LNCAP (cell line): ENCODE data around the gene SGCA.

Experiments
- TF ChIP-seq, protein P1 (sequence below): fragments of 450-650 bp; IDR thresholded peaks from 2 replicates; pipeline ENCODE4 v1.5.1; 2017; ENCODE audit warnings: mild to moderate bottlenecking

Gene SGCA

DNA sequence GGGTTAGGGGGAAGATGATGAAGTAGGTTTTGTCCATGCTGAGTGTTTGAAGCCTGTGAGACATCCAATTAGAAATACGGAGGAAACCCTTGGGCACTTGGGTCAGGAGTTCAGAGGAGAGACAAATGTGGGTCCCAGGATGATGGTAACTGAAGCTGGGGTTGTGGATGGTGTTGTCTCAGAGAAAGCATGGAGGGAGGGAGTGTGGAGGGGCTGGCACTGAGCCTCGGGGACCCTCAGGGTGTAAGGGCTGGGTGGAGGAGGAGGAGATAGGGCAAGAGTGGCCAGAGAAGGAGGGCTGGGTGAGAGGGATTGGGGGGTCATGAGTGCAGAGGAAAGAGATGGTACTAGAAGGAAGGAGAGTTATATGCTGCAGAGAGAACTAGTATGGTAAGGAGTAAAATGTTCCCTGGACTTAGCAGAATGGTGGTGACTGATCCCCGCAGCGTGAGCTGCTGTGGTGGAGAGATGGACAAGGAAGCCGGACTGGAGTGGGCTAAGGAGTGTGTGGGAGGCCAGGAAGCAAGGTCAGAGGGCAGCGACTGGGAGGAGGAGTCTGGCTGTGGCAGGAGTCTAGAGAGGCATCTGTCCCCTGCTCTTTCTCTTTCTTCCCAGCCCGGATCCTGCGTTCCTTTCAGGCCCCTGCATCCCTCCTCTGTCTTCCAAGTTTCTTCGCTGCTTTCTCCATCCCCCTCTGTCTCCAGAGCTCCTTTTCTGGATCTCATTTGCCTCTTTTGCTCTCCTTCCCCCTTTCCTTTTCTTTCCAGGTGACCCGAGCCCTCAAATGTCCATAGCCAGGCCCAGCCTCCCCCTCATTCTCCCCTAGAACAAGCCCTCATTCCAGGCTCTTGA is 39.5 kb downstream of the SGCA start:
- TF ChIP-seq, protein P1, sequence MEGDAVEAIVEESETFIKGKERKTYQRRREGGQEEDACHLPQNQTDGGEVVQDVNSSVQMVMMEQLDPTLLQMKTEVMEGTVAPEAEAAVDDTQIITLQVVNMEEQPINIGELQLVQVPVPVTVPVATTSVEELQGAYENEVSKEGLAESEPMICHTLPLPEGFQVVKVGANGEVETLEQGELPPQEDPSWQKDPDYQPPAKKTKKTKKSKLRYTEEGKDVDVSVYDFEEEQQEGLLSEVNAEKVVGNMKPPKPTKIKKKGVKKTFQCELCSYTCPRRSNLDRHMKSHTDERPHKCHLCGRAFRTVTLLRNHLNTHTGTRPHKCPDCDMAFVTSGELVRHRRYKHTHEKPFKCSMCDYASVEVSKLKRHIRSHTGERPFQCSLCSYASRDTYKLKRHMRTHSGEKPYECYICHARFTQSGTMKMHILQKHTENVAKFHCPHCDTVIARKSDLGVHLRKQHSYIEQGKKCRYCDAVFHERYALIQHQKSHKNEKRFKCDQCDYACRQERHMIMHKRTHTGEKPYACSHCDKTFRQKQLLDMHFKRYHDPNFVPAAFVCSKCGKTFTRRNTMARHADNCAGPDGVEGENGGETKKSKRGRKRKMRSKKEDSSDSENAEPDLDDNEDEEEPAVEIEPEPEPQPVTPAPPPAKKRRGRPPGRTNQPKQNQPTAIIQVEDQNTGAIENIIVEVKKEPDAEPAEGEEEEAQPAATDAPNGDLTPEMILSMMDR: no peak

DNA sequence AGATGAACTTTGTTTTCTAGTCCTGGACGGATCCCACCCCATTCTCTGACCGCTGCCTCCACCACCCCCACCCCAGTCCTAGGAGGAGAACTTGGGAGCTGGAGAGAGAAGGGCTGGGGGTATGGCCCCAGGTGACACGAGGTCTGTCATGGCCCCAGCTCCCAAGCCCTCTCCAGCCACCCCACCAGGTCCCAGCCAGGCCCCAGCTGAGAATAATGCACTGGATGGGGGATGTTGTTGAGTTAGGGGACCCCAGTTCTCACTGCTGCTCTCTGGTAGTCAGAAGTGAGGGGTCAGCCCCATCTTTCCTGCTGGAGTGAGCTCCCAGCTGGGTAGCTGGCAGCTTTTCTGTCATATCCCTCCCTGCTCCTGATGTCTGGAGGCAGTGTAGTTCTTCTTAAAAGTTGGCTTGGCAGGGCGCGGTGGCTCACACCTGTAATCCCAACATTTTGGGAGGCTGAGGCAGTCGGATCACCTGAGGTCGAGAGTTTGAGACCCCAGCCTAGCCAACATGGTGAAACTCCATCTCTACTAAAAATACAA is 40.2 kb downstream of the SGCA start:
- TF ChIP-seq, protein P1: no peak

DNA sequence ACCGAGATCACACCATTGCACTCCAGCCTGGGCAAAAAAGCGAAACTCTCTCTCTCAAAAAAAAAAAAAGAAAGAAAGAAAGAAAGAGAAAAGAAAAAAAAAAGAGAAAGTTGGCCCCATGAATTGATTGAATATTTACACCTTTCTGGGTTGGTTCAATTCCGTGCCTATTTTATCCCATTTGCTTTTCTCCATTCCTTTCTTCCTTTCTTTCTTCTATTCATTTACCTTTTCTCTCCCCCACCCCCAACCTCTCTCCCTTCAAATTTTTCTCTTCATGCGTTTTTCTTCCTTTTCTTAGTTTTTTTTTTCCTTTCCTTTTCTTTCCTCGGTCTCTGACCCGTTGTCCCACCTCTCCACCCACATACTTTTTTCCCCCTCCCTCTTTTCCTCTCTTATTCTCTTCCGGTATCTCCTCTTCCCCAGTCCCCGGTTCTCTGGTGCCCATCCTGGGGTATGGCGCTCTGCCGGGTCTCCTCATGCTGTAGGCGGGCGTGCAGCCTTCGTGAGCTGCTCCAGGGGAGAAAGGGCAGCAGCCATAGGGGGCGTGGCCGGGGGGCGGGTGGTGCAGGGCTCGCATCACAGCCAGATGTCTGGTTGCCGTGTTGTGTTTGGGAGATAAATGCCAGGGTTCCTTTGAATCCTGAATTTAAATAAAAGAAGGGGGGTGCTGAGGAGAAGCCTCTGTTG is 40.9 kb downstream of the SGCA start:
- TF ChIP-seq, protein P1: no peak

DNA sequence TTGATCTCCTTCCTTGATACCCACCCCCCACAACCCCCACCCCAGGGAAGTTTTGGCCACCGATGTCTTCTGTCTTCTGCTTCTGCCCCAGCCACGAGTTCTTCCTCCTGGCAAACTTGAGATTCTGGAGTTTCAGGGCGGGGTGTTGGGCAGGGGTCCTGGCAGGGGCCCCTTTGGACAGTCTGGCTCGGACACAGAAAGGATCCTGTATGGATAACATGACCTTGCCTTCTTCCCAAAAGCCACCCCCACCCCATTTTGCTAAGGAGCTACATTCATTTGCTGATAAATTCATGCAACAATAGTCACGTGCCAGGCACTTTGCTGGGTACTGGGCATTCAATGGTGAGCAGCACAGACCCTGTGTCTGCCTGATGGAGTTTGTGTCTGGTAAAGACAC is 41.5 kb downstream of the SGCA start:
- TF ChIP-seq, protein P1: no peak

DNA sequence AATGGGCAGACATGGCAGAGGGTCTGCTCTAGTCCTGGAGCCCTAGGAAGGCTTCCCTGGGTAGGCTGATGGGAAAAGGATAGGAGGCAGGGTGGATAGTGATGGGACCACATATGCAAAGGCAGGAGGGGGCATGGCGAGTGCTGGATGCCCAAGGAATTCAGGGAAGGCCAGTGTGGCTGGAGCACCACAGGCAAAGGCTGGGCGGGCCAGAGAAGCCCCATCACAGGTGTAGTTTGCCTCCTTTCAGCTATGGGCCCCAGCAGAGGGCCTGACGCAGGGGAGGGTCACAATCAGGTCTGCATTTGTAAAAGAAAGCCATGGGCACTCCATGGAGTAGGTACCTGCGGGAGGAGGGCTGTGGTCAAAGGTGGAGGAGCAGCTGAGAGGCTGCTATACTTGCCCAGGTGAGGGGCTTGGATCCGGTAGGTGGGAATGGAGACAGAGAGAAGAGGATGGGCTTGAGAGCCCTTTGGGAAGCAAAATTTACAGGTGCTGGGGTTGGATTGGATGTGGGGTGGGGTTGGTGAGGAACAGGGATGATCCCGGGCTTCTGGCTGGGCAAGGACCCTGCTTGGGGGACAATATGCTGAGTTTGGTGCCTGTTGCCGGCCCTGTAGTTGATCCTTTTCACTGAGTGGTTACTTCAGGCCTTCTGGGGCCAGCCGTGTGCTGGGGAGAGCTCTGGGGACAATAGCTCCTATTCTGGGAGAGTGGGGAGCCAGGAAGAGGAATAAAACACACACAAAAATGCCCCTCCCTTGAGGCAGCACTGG is 42.2 kb downstream of the SGCA start:
- TF ChIP-seq, protein P1: no peak

DNA sequence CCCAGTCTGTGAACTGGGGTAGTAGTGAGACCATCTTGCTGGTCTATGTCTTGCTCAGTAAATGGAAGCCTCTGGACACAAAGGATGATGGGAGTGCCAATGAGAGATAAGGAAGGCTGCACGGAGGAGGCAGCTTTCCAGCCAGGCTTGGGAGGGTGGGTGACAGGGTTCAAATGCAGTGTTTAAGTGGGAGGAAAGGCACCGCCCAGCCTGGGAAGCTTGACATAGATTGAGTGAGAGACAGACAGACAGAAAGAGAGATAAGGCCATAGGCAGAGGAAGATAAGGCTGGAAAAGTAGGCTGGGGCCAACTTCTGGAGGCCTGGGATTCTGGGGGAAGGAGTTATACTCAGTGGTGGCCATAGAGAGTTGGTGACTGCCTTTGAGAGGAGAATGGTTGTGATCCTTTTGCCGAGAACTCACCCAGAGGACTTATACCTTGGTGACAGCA is 42.8 kb downstream of the SGCA start:
- TF ChIP-seq, protein P1: no peak

DNA sequence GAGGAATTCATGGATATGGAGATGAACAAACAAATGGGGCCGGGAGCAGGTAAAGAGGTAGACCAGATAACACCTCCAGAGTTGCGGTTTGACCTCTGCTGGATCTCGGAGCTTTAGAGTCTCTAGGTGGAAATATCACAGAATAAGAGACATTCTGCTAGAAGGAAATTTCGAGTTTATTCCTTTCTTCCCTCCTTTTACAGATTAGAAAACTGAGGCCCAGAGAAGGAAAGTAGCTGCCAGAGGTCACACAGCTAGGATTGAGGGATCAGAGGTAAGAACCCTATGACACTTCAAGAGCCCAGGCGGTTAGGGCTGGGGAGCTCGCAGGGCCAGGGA is 43.3 kb downstream of the SGCA start:
- TF ChIP-seq, protein P1: no peak
